ENCODE results near the gene DNAH17.
"Not testable (repeated sequence)": the region's sequence is repeated elsewhere in the genome, so short reads cannot be mapped to it uniquely, and the experiment has no call there.

DNAH17 gene

GRCh38 chr17:78477913-78478756 is 99.1 kb downstream of the DNAH17 start:
- DNase-seq (ENCODE audit: low read depth in 2 of 2, low spot score in 1 of 2), result no peak

- no peak for DNase-seq (ENCODE audit: low read depth in 2 of 2, low spot score in 1 of 2)
Measured at GRCh38 chr17:78476973-78477372, 100.2 kb downstream of the DNAH17 start.

- DNase-seq (ENCODE audit: low read depth in 2 of 2, low spot score in 1 of 2), result no peak
Measured at GRCh38 chr17:78476149-78476548, 101.0 kb downstream of the DNAH17 start.

GRCh38 chr17:78475211-78475610 is 102.0 kb downstream of the DNAH17 start:
- no peak for DNase-seq (ENCODE audit: low read depth in 2 of 2, low spot score in 1 of 2)

- peak in 1 of 2 donors; percentile 10 for DNase-seq (ENCODE audit: low read depth in 2 of 2, low spot score in 1 of 2)
Measured at GRCh38 chr17:78474614-78475146, 102.5 kb downstream of the DNAH17 start.

GRCh38 chr17:78473951-78474613 is 103.1 kb downstream of the DNAH17 start:
- DNase-seq (ENCODE audit: low read depth in 2 of 2, low spot score in 1 of 2), result no peak

GRCh38 chr17:78472035-78472905 is 104.9 kb downstream of the DNAH17 start:
- no peak for DNase-seq (ENCODE audit: low read depth in 2 of 2, low spot score in 1 of 2)

- DNase-seq (ENCODE audit: low read depth in 2 of 2, low spot score in 1 of 2), result no peak
Measured at GRCh38 chr17:78471635-78472034, 105.6 kb downstream of the DNAH17 start.

- no peak for DNase-seq (ENCODE audit: low read depth in 2 of 2, low spot score in 1 of 2)
Measured at GRCh38 chr17:78469443-78469842, 107.8 kb downstream of the DNAH17 start.

GRCh38 chr17:78468366-78468765 is 108.8 kb downstream of the DNAH17 start:
- no peak for DNase-seq (ENCODE audit: low read depth in 2 of 2, low spot score in 1 of 2)

GRCh38 chr17:78466786-78467715 is 110.1 kb downstream of the DNAH17 start:
- DNase-seq (ENCODE audit: low read depth in 2 of 2, low spot score in 1 of 2), result no peak

- not testable (repeated sequence) for DNase-seq (ENCODE audit: low read depth in 2 of 2, low spot score in 1 of 2)
Measured at GRCh38 chr17:78466109-78466785, 110.9 kb downstream of the DNAH17 start.

GRCh38 chr17:78462148-78462547 is 115.0 kb downstream of the DNAH17 start:
- DNase-seq (ENCODE audit: low read depth in 2 of 2, low spot score in 1 of 2), result no peak

GRCh38 chr17:78461799-78462053 is 115.5 kb downstream of the DNAH17 start:
- DNase-seq (ENCODE audit: low read depth in 2 of 2, low spot score in 1 of 2), result no peak

GRCh38 chr17:78460951-78461798 is 116.0 kb downstream of the DNAH17 start:
- DNase-seq (ENCODE audit: low read depth in 2 of 2, low spot score in 1 of 2), result no peak

GRCh38 chr17:78460176-78460675 is 117.0 kb downstream of the DNAH17 start:
- DNase-seq (ENCODE audit: low read depth in 2 of 2, low spot score in 1 of 2), result no peak

GRCh38 chr17:78459696-78460095 is 117.5 kb downstream of the DNAH17 start:
- DNase-seq (ENCODE audit: low read depth in 2 of 2, low spot score in 1 of 2), result no peak

- DNase-seq (ENCODE audit: low read depth in 2 of 2, low spot score in 1 of 2), result no peak
Measured at GRCh38 chr17:78458736-78459335, 118.4 kb downstream of the DNAH17 start.

Measured in stimulated activated CD8-positive, alpha-beta memory T cell treated with anti-CD3 and anti-CD28 coated beads, Interleukin-4, amount 100 ng/mL, for 1 hour (primary cell).